Activated CD4-positive, alpha-beta memory T cell treated with anti-CD3 and anti-CD28 coated beads for 36 hours (primary cell): ENCODE results near the gene EHBP1L1. TPM values are rescaled to one million over a fixed set of nuclear protein-coding genes. Genes with fewer than 3 reads are reported as not detected.
"Not testable (repeated sequence)": the region's sequence is repeated elsewhere in the genome, so short reads cannot be mapped to it uniquely, and the experiment has no call there.

Experiments
- CTCF ChIA-PET: fragments of 350-600 bp; sonication (Branson Sonifier 250); formaldehyde crosslinking; loops from one replicate; lab custom pipeline; 2021; ENCODE audit warnings: antibody characterized with exemption, inconsistent platforms; lab: Charles Lee
- POLR2A ChIA-PET: fragments of 350-600 bp; sonication (Branson Sonifier 250); formaldehyde crosslinking; loops from one replicate; lab custom pipeline; 2021; ENCODE audit warnings: antibody characterized with exemption; lab: Charles Lee
- DNase-seq: peaks from one replicate; pipeline ENCODE4 v3.0.0-alpha.2; 2020
- H3K27ac Mint-ChIP-seq: one replicate; pipeline ENCODE4 v1.8.0; 2021; ENCODE audit warnings: mixed read lengths
- H3K27me3 Mint-ChIP-seq: one replicate; pipeline ENCODE4 v1.8.0; 2021; ENCODE audit warnings: mixed read lengths
- H3K36me3 Mint-ChIP-seq: one replicate; pipeline ENCODE4 v1.8.0; 2021; ENCODE audit warnings: mixed read lengths
- H3K4me1 Mint-ChIP-seq: one replicate; pipeline ENCODE4 v1.8.0; 2021; ENCODE audit warnings: low read depth, mixed read lengths
- H3K4me3 Mint-ChIP-seq: one replicate; pipeline ENCODE4 v1.8.0; 2021; ENCODE audit warnings: mild to moderate bottlenecking, mixed read lengths
- H3K9me3 Mint-ChIP-seq: one replicate; pipeline ENCODE4 v1.8.0; 2021; ENCODE audit warnings: mixed read lengths
- intact Hi-C: fragments of 100-400 bp; cut with micrococcal nuclease; formaldehyde crosslinking; loops from one replicate; pipeline ENCODE4 v1.15.1; 2023
- total RNA-seq, 2 experiments: library from RNA; stranded (reverse); gene quantifications; one replicate each; pipeline ENCODE4 v1.2.3, GENCODE V29; 2021

The EHBP1L1 gene
- total RNA-seq, 2 experiments from 2014 or later, result 137 to 141 TPM

DNA sequence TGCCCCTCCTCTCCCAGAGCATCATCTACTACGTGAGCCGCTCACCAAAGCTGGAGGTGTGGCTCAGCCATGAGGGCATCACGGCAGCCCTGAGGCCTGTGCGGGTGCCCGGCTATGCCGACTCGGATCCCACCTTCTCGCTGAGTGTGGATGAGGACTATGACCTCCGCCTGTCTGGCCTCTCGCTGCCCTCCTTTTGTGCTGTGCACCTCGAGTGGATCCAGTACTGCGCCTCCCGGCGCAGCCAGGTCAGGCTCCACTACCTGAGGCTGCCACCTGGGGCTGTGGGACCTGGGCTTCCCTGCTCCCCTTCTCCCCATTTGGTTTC is 58.2 kb downstream of the EHBP1L1 start:
- H3K4me3 Mint-ChIP-seq, result no peak overlapping the region
- ChIA-PET CTCF (interaction anchor here (1.3 kb wide), 1 partner anchor 146 kb away, joined by 4 read pairs; no protein-coding TSS in a partner anchor), POLR2A (interaction anchor here (1.0 to 1.8 kb wide), 2 partner anchors 11 to 18 kb away, joined by 3 to 8 read pairs; no protein-coding TSS in a partner anchor)
- H3K27me3 Mint-ChIP-seq, result no peaks in the 10 kb centered on the region
- H3K36me3 Mint-ChIP-seq, result peaks cover 23% of the 10 kb centered on the region
- H3K27ac Mint-ChIP-seq, result no peak overlapping the region
- peaks cover 17% of the 10 kb centered on the region for H3K4me1 Mint-ChIP-seq
- H3K9me3 Mint-ChIP-seq, result no peaks in the 10 kb centered on the region
- DNase-seq, result no peak
- intact Hi-C loops, result no loop called here

DNA sequence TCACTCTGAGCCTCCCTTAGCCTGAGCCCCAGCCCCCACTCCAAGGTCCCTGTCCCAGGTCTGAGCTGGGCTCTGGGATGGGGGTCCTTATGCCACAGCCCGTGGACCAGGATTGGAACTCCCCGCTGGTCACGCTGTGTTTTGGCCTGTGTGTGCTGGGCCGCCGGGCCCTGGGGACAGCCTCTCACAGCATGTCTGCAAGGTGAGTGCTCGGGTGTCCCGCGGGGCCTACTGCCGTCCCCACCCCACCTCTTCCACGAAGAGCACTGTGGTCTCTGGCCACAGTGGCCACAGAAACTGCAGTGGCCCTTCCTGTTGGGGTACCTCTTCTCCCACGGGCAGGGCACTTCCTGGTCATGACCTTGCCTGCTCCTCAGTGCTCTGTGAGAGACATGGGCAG is 58.6 kb downstream of the EHBP1L1 start:
- Mint-ChIP-seq H3K36me3 (peaks cover 21% of the 10 kb centered on the region), H3K4me3 (no peak overlapping the region), H3K4me1 (peaks cover 17% of the 10 kb centered on the region), H3K27me3 (no peaks in the 10 kb centered on the region), H3K9me3 (no peaks in the 10 kb centered on the region), H3K27ac (no peak overlapping the region)
- intact Hi-C loops, result no loop called here
- ChIA-PET POLR2A (no interaction called here), CTCF (interaction anchor here (1.3 kb wide), 1 partner anchor 145 kb away, joined by 4 read pairs; no protein-coding TSS in a partner anchor)
- no peak for DNase-seq

DNA sequence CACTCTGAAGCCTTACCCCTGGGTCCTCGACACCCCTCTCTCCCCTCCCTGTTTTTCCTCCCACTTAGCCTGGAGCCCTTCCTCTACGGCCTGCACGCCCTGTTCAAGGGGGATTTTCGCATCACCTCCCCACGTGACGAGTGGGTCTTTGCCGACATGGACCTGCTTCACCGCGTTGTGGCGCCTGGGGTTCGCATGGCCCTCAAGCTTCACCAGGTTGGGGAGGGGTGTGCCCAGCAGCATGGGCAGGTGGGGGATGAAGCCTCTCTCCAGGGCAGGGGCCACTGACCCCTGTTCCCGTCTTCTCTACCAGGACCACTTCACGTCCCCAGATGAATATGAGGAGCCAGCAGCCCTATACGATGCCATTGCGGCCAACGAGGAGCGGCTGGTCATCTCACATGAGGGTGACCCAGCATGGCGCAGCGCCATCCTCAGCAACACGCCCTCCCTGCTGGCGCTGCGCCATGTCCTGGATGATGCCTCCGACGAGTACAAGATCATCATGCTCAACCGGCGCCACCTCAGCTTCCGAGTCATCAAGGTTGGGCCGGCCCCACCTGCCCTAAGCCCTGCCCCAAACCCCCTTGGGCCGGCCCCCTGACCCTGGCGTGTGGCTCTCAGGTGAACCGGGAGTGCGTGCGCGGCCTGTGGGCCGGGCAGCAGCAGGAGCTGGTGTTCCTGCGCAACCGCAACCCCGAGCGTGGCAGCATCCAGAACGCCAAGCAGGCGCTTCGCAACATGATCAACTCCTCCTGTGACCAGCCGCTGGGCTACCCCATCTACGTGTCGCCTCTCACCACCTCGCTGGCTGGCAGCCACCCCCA is 59.3 kb downstream of the EHBP1L1 start:
- Mint-ChIP-seq H3K4me1 (peaks cover 23% of the 10 kb centered on the region), H3K27ac (no peak overlapping the region), H3K9me3 (no peaks in the 10 kb centered on the region), H3K36me3 (peaks cover 26% of the 10 kb centered on the region), H3K27me3 (no peaks in the 10 kb centered on the region), H3K4me3 (no peak overlapping the region)
- ChIA-PET POLR2A (no interaction called here), CTCF (interaction anchor here (1.2 kb wide), 1 partner anchor 17 kb away, joined by 3 read pairs; no protein-coding TSS in a partner anchor)
- intact Hi-C loops, result no loop called here
- DNase-seq, result no peak

DNA sequence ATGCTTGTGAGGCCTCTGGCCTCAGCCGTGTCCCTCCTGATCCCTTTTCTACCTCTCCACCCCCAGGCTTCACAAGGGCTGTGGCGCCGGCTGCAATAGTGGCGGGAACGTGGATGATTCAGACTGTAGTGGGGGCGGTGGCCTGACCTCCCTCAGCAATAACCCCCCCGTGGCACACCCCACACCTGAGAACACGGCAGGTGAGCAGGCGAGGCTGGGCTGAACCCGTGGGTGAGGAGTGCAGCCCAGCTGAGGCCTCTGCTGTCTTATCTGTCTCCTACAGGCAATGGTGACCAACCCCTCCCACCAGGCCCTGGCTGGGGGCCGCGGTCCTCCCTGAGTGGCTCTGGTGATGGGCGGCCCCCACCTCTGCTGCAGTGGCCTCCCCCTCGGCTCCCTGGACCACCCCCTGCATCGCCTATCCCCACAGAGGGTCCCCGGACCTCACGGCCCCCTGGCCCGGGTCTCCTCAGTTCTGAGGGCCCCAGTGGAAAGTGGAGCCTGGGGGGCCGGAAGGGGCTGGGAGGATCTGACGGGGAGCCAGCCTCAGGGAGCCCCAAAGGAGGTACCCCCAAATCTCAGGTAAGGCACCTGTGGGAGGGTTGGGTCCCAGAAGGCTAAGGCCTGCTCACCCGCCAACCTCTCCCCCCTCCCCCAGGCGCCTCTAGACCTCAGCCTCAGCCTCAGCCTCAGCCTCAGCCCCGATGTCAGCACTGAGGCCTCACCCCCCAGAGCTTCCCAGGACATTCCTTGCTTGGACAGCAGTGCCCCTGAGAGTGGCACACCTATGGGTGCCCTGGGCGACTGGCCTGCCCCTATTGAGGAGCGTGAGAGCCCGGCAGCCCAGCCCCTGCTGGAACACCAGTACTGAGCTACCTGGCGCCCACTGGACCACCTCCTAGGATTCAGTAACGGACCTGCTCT is 60.5 kb downstream of the EHBP1L1 start:
- ChIA-PET CTCF (interaction anchor here (1.2 to 3.2 kb wide), 2 partner anchors 10 to 16 kb away, joined by 3 to 11 read pairs; no protein-coding TSS in a partner anchor), POLR2A (interaction anchor here (1.2 kb wide), 1 partner anchor 27 kb away, joined by 5 read pairs; no protein-coding TSS in a partner anchor)
- Mint-ChIP-seq H3K27ac (peak overlapping the region; percentile 56), H3K9me3 (no peaks in the 10 kb centered on the region), H3K36me3 (peaks cover 35% of the 10 kb centered on the region), H3K27me3 (no peaks in the 10 kb centered on the region), H3K4me3 (peak overlapping the region; percentile 37), H3K4me1 (peaks cover 31% of the 10 kb centered on the region)
- intact Hi-C loops, result no loop called here
- DNase-seq, result no peak

DNA sequence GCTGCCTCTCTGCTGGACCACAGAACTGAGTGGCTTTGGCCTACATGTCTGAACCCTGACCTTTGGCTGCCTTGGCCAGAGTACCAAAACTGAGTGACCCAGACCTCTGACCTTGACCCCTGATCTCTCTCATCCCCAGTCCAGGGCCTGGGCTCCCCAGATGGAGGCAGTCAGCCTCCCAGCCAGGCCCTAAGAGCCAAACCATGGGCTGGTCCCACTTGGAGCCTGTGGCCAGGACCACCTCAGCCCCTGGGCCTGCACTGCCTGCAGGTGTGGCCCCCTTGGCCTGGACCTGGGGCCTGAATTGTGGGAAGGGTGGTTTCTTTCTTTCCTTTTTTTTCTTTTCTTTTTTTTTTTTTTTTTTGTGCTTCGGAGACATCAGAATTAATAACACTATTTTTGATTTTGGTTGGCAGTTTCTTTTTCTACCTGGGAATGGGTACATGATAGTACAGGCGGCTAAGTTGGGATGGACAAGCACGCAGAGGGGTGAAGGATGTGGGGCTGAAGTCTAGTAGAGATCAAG is 61.2 kb downstream of the EHBP1L1 start:
- H3K4me1 Mint-ChIP-seq, result peaks cover 38% of the 10 kb centered on the region
- H3K4me3 Mint-ChIP-seq, result peak overlapping the region; percentile 85
- H3K27ac Mint-ChIP-seq, result peak overlapping the region; percentile 82
- H3K36me3 Mint-ChIP-seq, result peaks cover 42% of the 10 kb centered on the region
- CTCF ChIA-PET, result interaction anchor here (0.8 to 3.6 kb wide), 5 partner anchors 11 to 181 kb away, joined by 3 to 18 read pairs (median 5); no protein-coding TSS in a partner anchor
- intact Hi-C loops, result no loop called here
- DNase-seq, result no peak
- H3K27me3 Mint-ChIP-seq, result no peaks in the 10 kb centered on the region
- POLR2A ChIA-PET, result interaction anchor here (1.2 kb wide), 2 partner anchors 17 to 26 kb away, joined by 4 to 5 read pairs; no protein-coding TSS in a partner anchor
- H3K9me3 Mint-ChIP-seq, result no peaks in the 10 kb centered on the region

DNA sequence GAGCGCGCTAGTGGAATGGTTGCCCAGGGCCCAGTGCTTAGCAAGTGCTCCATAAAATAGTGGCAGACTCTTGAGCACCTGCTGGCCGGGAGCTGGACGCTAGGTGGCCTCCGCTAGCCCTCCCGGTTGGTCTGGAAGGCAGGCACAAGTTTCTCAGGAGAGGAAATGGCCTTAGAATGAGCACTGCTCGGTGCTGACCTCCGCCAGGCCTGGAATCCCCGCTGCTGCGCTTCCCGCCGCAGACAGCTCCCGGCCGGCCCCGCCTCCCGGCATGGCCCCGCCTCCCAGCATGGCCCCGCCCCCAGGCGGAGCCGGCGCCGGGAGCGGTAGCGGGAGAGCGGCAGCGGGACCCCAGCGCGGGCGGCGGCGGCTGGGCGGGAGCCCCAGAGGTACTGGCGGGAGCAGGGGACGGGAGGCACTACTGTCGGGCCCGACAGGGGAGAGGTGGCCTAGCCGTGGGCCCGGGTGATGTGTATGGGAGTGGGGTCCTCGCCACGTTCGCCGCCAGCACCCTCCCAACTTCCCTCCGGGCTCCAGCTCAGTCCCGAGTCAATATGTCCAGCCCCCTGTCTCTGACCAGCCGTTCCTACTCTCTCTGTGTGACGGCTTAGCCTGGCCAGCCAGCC is 62.1 kb downstream of the EHBP1L1 start, which contains the start of gene SIPA1:
TSS of gene SIPA1 (plus strand) at position 308 of the 626 bp plus-strand sequence. CDS start 2,821 bp downstream, outside the sequence.
- Mint-ChIP-seq H3K9me3 (no peaks in the 10 kb centered on the region), H3K27ac (peak within 1 kb of the TSS; percentile 95), H3K4me3 (peak within 1 kb of the TSS; percentile 85), H3K4me1 (peaks cover 38% of the 10 kb centered on the region), H3K36me3 (peaks cover 42% of the 10 kb centered on the region), H3K27me3 (no peaks in the 10 kb centered on the region)
- CTCF ChIA-PET, result interaction anchor here (0.8 to 3.6 kb wide), 10 partner anchors 10 to 384 kb away, joined by 3 to 18 read pairs (median 3); no protein-coding TSS in a partner anchor
- POLR2A ChIA-PET, result interaction anchor here (0.7 to 1.7 kb wide), 8 partner anchors 14 to 384 kb away, joined by 3 to 7 read pairs (median 4); partner anchors contain the start of genes PCNX3 and RELA
- DNase-seq, result peak; percentile 75
- intact Hi-C loops, result loop anchor here (1.0 to 2.0 kb wide), 3 partner anchors 23 to 63 kb away; partner anchors contain the start of gene PCNX3

DNA sequence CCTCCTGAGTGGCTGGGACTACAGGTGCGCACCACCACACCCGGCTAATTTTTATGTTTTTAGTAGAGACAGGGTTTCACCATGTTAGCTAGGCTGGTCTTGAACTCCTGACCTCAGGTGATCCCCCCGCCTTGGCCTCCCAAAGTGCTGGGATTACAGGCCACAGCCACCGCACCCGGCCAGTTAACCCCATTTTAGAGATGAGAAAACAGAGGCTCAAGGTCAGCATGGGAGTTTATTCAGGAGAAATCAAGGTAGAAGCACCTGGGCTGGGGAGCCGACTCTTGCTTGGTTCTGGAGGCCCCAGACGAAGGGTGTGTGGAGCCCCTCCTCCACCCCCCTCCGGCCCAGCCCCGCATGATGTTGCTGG is 63.4 kb downstream of the EHBP1L1 start:
- H3K4me1 Mint-ChIP-seq, result peaks cover 45% of the 10 kb centered on the region
- H3K36me3 Mint-ChIP-seq, result peaks cover 52% of the 10 kb centered on the region
- not testable (repeated sequence) for DNase-seq, H3K9me3 Mint-ChIP-seq, H3K27me3 Mint-ChIP-seq
- intact Hi-C loops, result loop anchor here (2.0 kb wide), 1 partner anchor 64 kb away; no protein-coding TSS in a partner anchor
- H3K27ac Mint-ChIP-seq, result peak overlapping the region; percentile 95
- peak overlapping the region; percentile 85 for H3K4me3 Mint-ChIP-seq
- POLR2A ChIA-PET, result interaction anchor here (0.6 to 1.7 kb wide), 7 partner anchors 13 to 383 kb away, joined by 3 to 7 read pairs (median 3); partner anchors contain the start of gene RELA
- CTCF ChIA-PET, result interaction anchor here (0.8 to 3.6 kb wide), 5 partner anchors 13 to 45 kb away, joined by 3 to 18 read pairs (median 5); no protein-coding TSS in a partner anchor

DNA sequence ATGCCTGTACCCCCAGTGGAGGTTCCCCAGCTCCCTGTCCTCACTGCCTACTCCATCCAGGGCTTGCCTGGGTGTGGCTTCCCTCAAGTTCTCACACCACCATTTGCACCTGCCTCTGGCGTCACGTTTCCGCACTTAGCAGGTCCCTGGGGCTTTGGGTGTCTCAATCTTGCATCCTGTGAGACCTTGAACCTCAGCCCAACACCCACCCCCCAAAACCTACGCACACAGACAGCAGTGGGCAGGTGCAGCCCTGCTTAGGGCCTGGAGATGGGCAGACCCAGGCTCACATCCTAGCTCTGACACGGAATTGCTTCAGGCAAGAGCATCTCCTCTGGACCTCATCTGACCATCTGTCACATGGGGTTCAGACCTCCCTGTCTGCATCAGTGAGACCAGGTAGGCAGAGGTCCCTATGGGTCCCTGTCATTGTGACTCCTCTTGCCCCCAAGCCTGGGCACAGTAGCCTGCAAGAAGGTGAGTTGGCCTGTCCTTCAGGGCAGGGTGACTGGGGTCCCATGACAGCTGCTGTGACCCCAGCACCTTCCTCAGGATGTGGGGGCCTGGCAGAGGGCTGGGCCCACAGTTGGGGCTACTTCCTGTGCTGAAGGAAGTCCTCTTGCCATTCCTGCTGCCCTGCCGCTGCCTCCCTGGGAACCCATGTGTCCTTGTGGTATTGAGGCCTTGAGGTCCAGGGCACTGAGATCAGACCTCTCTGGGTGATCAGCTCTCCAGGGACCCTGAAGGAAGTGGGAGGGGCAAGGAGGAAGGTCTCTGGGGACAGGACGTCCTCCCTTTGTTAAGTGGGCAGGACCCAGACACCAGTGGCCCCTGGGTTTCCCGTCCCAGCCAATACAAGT is 64.0 kb downstream of the EHBP1L1 start:
- intact Hi-C loops, result loop anchor here (1.0 to 2.0 kb wide), 2 partner anchors 12 to 65 kb away; no protein-coding TSS in a partner anchor
- peaks cover 46% of the 10 kb centered on the region for H3K4me1 Mint-ChIP-seq

DNA sequence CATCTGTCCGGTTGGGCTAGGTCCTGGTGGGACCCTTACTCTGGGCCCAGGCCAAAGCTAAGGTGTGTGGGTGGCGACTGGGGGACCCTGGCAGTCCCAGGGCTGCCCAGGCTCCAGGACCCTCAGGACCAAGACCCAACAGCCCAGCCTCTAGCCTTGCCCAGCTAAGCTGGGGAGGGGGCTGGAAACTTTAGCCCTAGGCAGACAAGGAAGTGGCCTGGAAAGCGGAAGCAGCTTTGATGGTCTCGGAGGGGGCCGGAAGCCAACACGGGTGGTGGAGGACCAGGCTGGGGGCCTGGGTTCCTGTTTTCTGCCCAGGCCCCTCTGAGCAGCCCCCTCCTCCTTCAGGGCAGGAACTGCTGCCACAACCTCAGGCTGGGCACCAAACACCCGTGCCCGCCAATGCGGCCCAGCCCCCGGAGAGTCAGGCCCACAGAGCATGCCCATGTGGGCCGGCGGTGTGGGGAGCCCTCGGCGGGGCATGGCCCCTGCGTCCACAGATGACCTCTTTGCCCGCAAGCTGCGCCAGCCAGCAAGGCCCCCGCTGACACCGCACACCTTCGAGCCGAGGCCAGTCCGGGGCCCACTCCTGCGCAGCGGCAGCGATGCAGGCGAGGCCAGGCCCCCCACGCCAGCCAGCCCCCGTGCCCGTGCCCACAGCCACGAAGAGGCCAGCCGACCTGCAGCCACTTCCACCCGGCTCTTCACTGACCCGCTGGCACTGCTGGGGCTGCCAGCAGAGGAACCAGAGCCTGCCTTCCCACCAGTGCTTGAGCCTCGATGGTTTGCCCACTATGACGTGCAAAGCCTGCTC is 64.8 kb downstream of the EHBP1L1 start:
- no peaks in the 10 kb centered on the region for H3K9me3 Mint-ChIP-seq
- POLR2A ChIA-PET, result interaction anchor here (1.0 to 3.5 kb wide), 4 partner anchors 8 to 139 kb away, joined by 3 to 20 read pairs (median 4); partner anchors contain the start of gene EHBP1L1

More for the DNA sequence above, 64.0 kb downstream of the EHBP1L1 start:
- peaks cover 46% of the 10 kb centered on the region for H3K36me3 Mint-ChIP-seq
- peak overlapping the region; percentile 95 for H3K27ac Mint-ChIP-seq
- H3K9me3 Mint-ChIP-seq, result no peaks in the 10 kb centered on the region
- DNase-seq, result peak; percentile 75
- POLR2A ChIA-PET, result interaction anchor here (1.0 to 3.5 kb wide), 7 partner anchors 9 to 140 kb away, joined by 3 to 20 read pairs (median 4); partner anchors contain the start of genes EHBP1L1 and RELA
- peak overlapping the region; percentile 85 for H3K4me3 Mint-ChIP-seq
- no peaks in the 10 kb centered on the region for H3K27me3 Mint-ChIP-seq
- CTCF ChIA-PET, result interaction anchor here (1.6 to 3.6 kb wide), 3 partner anchors 13 to 14 kb away, joined by 7 to 18 read pairs (median 11); no protein-coding TSS in a partner anchor

More for the DNA sequence above, 64.8 kb downstream of the EHBP1L1 start:
- Mint-ChIP-seq H3K27me3 (no peaks in the 10 kb centered on the region), H3K4me1 (peaks cover 46% of the 10 kb centered on the region), H3K4me3 (peak overlapping the region; percentile 85), H3K36me3 (peaks cover 46% of the 10 kb centered on the region), H3K27ac (peak overlapping the region; percentile 95)
- CTCF ChIA-PET, result interaction anchor here (1.0 to 3.6 kb wide), 3 partner anchors 12 to 15 kb away, joined by 3 to 18 read pairs (median 7); no protein-coding TSS in a partner anchor
- peak; percentile 57 for DNase-seq
- intact Hi-C loops, result loop anchor here (1.0 kb wide), 1 partner anchor 12 kb away; no protein-coding TSS in a partner anchor
